Measurements from ENCODE around the gene DIO1.

- no peak for TF ChIP-seq CTCF (IDR thresholded peaks at IDR 0.05)
- no peak for TF ChIP-seq POLR2A (IDR thresholded peaks at IDR 0.05)
These were observed 2.3 kb upstream of the DIO1 start for GRCh38 chr1:53891678-53892077.
